DOHH2 (cell line): ENCODE results near the gene MMP24OS.

Experiments
- CTCF ChIP-seq: fragments of 200-600 bp; sonication (generic); IDR thresholded peaks from one replicate; pipeline ENCODE4 v1.5.1; 2014; ENCODE audit warnings: antibody characterized with exemption, mild to moderate bottlenecking, low read depth, low read length; ENCODE audit not compliant: poor library complexity, severe bottlenecking
- EZH2phosphoT487 ChIP-seq: fragments of 200-600 bp; sonication (generic); IDR thresholded peaks from 2 replicates; pipeline ENCODE4 v1.6.1; 2017; ENCODE audit warnings: borderline replicate concordance, mild to moderate bottlenecking, antibody characterized with exemption, low read length, moderate library complexity, mixed read lengths

GRCh38 chr20:35296101-35296554 lies 18.2 kb upstream of the MMP24OS start:
- TF ChIP-seq EZH2phosphoT487 (no peak), CTCF (no peak)
